HepG2 (cell line): ENCODE data around the gene CLIP2. TPM values are rescaled to one million over a fixed set of nuclear protein-coding genes. Genes with fewer than 3 reads are reported as not detected.

ENCODE experiments used
- AKAP8 ChIP-seq: sonication (generic); formaldehyde crosslinking; IDR thresholded peaks from 2 replicates; pipeline ENCODE4 v1.5.1; 2020; ENCODE audit warnings: mild to moderate bottlenecking, missing genetic modification reagents
- ATF1 ChIP-seq: IDR thresholded peaks from 2 replicates; pipeline ENCODE4 v1.6.1; 2016; ENCODE audit warnings: mild to moderate bottlenecking, control low read depth
- CENPX ChIP-seq: sonication (generic); formaldehyde crosslinking; IDR thresholded peaks from 2 replicates; pipeline ENCODE4 v1.9.0; 2021; ENCODE audit warnings: mild to moderate bottlenecking, missing genetic modification reagents, moderate library complexity
- CREB1 ChIP-seq, 2 experiments: fragments of 450-650 bp in 1 of 2; IDR thresholded peaks; 2 replicates each; pipeline ENCODE4 v1.6.1; 2016 to 2017; ENCODE audit warnings: control low read depth in 1 of 2, mild to moderate bottlenecking in 1 of 2, missing compliant biosample characterization in 1 of 2, missing genetic modification characterization in 1 of 2
- KAT2B ChIP-seq: fragments of 150-350 bp; IDR thresholded peaks from 2 replicates; pipeline ENCODE4 v1.6.1; 2014; ENCODE audit warnings: low read depth, low read length, borderline replicate concordance
- MAF1 ChIP-seq: sonication (generic); formaldehyde crosslinking; IDR thresholded peaks from 2 replicates; pipeline ENCODE4 v1.5.0; 2020; ENCODE audit warnings: missing genetic modification reagents, borderline replicate concordance
- NR2C2 ChIP-seq: sonication (generic); formaldehyde crosslinking; IDR thresholded peaks from 2 replicates; pipeline ENCODE4 v1.4.0; 2020; ENCODE audit warnings: missing genetic modification reagents, mild to moderate bottlenecking, moderate library complexity, borderline replicate concordance
- POLR2A ChIP-seq, 2 experiments: IDR thresholded peaks; 2 replicates each; pipeline ENCODE4 v1.6.1; 2011; ENCODE audit warnings: low read depth in 2 of 2, low read length in 2 of 2, mild to moderate bottlenecking in 1 of 2, moderate library complexity in 1 of 2; ENCODE audit not compliant: insufficient read depth in 1 of 2
- RBFOX2 ChIP-seq: fragments of 200-400 bp; formaldehyde crosslinking; IDR thresholded peaks from 2 replicates; pipeline ENCODE4 v1.6.1; 2017; ENCODE audit warnings: low read depth, mild to moderate bottlenecking, low read length
- RNF2 ChIP-seq: fragments of 450-650 bp; conservative IDR thresholded peaks from 2 replicates; pipeline ENCODE4 v1.6.1; 2016; ENCODE audit warnings: low read depth
- TAF1 ChIP-seq: sonication (generic); formaldehyde crosslinking; IDR thresholded peaks from 2 replicates; pipeline ENCODE4 v1.4.0; 2020; ENCODE audit warnings: missing genetic modification reagents
- ZMYM3 ChIP-seq: sonication (generic); formaldehyde crosslinking; IDR thresholded peaks from 2 replicates; pipeline ENCODE4 v1.5.1; 2020; ENCODE audit warnings: mild to moderate bottlenecking, missing genetic modification reagents
- ZNF101 ChIP-seq: sonication (generic); formaldehyde crosslinking; IDR thresholded peaks from 2 replicates; pipeline ENCODE4 v1.4.0; 2020; ENCODE audit warnings: mild to moderate bottlenecking, low read depth, missing genetic modification reagents, borderline replicate concordance
- ZNF570 ChIP-seq: sonication (generic); formaldehyde crosslinking; IDR thresholded peaks from 2 replicates; pipeline ENCODE4 v1.4.0; 2020; ENCODE audit warnings: mild to moderate bottlenecking, missing genetic modification reagents, borderline replicate concordance
- ZNF572 ChIP-seq: sonication (generic); formaldehyde crosslinking; IDR thresholded peaks from 2 replicates; pipeline ENCODE4 v1.5.1; 2020; ENCODE audit warnings: mild to moderate bottlenecking, missing genetic modification reagents
- ZNF781 ChIP-seq: sonication (generic); formaldehyde crosslinking; IDR thresholded peaks from 2 replicates; pipeline ENCODE4 v1.5.1; 2020; ENCODE audit warnings: borderline replicate concordance, mild to moderate bottlenecking, missing genetic modification reagents; ENCODE audit errors: not compliant biosample characterization
- polyA plus RNA-seq, 8 experiments: library from polyadenylated mRNA; depleted of rRNA in 3 of 8; stranded (reverse) in 7 of 8; unstranded in 1 of 8; fragments of >200 nt; fragmentation: Illumina TruSeq in 4 of 8; extraction: Trizol in 4 of 8; gene quantifications; 2 replicates each; pipeline versions ENCODE4 v1.2.1 to v1.2.3, GENCODE V29; 2011 to 2016; ENCODE audit warnings: low read depth in 4 of 8, missing spikeins in 1 of 8, mixed read lengths in 1 of 8; ENCODE audit not compliant: insufficient read depth in 1 of 8
- total RNA-seq, 5 experiments: library from RNA; depleted of rRNA; stranded (reverse); fragments of >200 nt; fragmentation: Illumina TruSeq; extraction: Trizol; gene quantifications; 2 replicates each; pipeline ENCODE4 v1.2.3, GENCODE V29; 2016; ENCODE audit warnings: low read depth in 1 of 5
- TF ChIP-seq, protein P1 (sequence below): sonication (generic); formaldehyde crosslinking; IDR thresholded peaks from 2 replicates; pipeline ENCODE4 v1.4.0; 2020; ENCODE audit warnings: low read depth, mild to moderate bottlenecking, missing genetic modification reagents
- TF ChIP-seq, protein P2 (sequence below): sonication (generic); formaldehyde crosslinking; IDR thresholded peaks from 2 replicates; pipeline ENCODE4 v1.4.0; 2020; ENCODE audit warnings: missing genetic modification reagents
- TF ChIP-seq, protein P3 (sequence below): sonication (generic); formaldehyde crosslinking; IDR thresholded peaks from 2 replicates; pipeline ENCODE4 v1.9.0; 2022; ENCODE audit warnings: low read depth, missing genetic modification reagents
- TF ChIP-seq, protein P4 (sequence below): sonication (generic); formaldehyde crosslinking; IDR thresholded peaks from 2 replicates; pipeline ENCODE4 v1.4.0; 2020; ENCODE audit warnings: mild to moderate bottlenecking, low read depth, missing genetic modification reagents

The CLIP2 gene
- total and polyA plus RNA-seq, 2 of the 13 experiments (the other 11 are each of a cell fraction or from before 2014, with no cell fraction given): 6.5 to 17.4 TPM

DNA sequence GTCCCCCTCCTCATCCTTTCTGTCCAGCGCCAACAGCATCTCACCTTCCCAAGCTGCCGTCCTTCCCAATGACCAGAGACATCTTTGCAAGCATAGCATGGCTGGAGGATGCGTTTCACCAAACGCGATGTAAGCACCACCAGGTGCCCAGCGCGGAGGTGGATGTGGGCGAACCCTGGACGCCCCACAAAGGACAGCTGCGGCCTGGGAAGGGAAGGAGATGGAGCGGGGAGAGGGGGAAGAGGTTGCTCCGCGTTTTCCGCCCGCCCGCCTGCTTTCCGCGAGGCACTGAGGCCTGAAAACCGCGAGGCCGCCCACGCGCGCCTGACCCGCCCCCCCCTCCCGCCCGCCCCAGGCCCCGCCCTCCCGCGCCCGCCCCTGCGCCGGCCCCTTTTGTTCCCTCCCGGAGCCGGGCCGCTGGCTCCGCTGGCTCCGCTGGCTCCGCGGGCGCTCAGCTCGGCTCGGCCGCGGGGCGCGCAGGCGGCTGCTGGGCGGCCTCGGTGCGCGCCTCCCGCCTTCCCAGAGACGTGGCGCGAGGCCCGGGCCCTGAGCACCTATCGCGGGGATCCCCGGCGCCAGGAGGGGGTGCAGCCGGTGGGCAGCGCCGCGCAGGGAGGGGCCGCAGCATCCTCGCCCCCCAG, at the start of gene CLIP2 (continued):
- TF ChIP-seq, protein P1, sequence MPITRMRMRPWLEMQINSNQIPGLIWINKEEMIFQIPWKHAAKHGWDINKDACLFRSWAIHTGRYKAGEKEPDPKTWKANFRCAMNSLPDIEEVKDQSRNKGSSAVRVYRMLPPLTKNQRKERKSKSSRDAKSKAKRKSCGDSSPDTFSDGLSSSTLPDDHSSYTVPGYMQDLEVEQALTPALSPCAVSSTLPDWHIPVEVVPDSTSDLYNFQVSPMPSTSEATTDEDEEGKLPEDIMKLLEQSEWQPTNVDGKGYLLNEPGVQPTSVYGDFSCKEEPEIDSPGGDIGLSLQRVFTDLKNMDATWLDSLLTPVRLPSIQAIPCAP (CRISPR knock-in tag): no peak
- no peak for TF ChIP-seq CREB1 (IDR thresholded peaks at IDR 0.05)
- TF ChIP-seq CREB1 (CRISPR knock-in tag; IDR thresholded peaks at IDR 0.05): no peak
- peak; percentile 54; the same call in 1 of the 2 replicates for TF ChIP-seq RBFOX2
- TF ChIP-seq, protein P2, sequence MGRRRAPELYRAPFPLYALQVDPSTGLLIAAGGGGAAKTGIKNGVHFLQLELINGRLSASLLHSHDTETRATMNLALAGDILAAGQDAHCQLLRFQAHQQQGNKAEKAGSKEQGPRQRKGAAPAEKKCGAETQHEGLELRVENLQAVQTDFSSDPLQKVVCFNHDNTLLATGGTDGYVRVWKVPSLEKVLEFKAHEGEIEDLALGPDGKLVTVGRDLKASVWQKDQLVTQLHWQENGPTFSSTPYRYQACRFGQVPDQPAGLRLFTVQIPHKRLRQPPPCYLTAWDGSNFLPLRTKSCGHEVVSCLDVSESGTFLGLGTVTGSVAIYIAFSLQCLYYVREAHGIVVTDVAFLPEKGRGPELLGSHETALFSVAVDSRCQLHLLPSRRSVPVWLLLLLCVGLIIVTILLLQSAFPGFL (CRISPR knock-in tag): no peak
- no peak for TF ChIP-seq ZNF781 (CRISPR knock-in tag)
- no peak for TF ChIP-seq KAT2B
- TF ChIP-seq ZNF572: peak; percentile 34; the same call in 1 of the 2 replicates
- peak in 1 of 2 experiments; percentile 61; a peak in 2 of 4 replicates for TF ChIP-seq POLR2A (IDR thresholded peaks at IDR 0.05; ENCODE audit: insufficient read depth in 1 of 2, low read depth in 2 of 2, low read length in 2 of 2)
- peak; percentile 64 for TF ChIP-seq ZMYM3 (CRISPR knock-in tag)
- no peak for TF ChIP-seq TAF1
- TF ChIP-seq RNF2: peak; percentile 70; the same call in 1 of the 2 replicates
- TF ChIP-seq, protein P3, sequence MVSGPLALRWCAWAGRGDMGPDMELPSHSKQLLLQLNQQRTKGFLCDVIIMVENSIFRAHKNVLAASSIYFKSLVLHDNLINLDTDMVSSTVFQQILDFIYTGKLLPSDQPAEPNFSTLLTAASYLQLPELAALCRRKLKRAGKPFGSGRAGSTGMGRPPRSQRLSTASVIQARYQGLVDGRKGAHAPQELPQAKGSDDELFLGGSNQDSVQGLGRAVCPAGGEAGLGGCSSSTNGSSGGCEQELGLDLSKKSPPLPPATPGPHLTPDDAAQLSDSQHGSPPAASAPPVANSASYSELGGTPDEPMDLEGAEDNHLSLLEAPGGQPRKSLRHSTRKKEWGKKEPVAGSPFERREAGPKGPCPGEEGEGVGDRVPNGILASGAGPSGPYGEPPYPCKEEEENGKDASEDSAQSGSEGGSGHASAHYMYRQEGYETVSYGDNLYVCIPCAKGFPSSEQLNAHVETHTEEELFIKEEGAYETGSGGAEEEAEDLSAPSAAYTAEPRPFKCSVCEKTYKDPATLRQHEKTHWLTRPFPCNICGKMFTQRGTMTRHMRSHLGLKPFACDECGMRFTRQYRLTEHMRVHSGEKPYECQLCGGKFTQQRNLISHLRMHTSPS (CRISPR knock-in tag): no peak
- no peak for TF ChIP-seq NR2C2 (CRISPR knock-in tag)
- no peak for TF ChIP-seq CENPX (CRISPR knock-in tag)
- TF ChIP-seq ZNF570 (CRISPR knock-in tag): no peak
- TF ChIP-seq, protein P4, sequence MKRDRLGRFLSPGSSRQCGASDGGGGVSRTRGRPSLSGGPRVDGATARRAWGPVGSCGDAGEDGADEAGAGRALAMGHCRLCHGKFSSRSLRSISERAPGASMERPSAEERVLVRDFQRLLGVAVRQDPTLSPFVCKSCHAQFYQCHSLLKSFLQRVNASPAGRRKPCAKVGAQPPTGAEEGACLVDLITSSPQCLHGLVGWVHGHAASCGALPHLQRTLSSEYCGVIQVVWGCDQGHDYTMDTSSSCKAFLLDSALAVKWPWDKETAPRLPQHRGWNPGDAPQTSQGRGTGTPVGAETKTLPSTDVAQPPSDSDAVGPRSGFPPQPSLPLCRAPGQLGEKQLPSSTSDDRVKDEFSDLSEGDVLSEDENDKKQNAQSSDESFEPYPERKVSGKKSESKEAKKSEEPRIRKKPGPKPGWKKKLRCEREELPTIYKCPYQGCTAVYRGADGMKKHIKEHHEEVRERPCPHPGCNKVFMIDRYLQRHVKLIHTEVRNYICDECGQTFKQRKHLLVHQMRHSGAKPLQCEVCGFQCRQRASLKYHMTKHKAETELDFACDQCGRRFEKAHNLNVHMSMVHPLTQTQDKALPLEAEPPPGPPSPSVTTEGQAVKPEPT: no peak
- no peak for TF ChIP-seq ATF1 (CRISPR knock-in tag)
- no peak for TF ChIP-seq ZNF101 (CRISPR knock-in tag)
- no peak for TF ChIP-seq MAF1 (CRISPR knock-in tag)
- no peak for TF ChIP-seq AKAP8 (CRISPR knock-in tag)
